Measurements from ENCODE around the gene METAP1D.

The METAP1D gene

DNA sequence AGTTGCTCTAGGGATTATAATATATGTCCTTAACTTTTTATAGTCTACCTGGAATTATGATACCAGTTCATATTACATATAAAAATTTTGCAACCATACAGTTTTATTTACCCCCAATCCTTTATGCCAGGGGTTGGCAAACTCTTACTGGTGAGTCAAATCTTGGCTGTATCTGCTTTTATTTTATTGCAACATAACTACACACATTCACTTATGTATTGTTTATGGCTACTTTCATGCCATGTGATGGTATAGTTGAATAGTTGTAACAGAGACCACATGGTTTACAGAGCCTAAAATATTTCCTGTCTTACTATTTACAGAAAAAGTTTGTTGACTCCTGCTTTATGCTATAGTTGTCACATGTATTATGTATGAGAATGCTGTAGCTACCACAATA is 128.7 kb downstream of the METAP1D start:
- DNase-seq = no peak
- no peak overlapping the region for H3K27ac ChIP-seq
- TF ChIP-seq, protein P1, sequence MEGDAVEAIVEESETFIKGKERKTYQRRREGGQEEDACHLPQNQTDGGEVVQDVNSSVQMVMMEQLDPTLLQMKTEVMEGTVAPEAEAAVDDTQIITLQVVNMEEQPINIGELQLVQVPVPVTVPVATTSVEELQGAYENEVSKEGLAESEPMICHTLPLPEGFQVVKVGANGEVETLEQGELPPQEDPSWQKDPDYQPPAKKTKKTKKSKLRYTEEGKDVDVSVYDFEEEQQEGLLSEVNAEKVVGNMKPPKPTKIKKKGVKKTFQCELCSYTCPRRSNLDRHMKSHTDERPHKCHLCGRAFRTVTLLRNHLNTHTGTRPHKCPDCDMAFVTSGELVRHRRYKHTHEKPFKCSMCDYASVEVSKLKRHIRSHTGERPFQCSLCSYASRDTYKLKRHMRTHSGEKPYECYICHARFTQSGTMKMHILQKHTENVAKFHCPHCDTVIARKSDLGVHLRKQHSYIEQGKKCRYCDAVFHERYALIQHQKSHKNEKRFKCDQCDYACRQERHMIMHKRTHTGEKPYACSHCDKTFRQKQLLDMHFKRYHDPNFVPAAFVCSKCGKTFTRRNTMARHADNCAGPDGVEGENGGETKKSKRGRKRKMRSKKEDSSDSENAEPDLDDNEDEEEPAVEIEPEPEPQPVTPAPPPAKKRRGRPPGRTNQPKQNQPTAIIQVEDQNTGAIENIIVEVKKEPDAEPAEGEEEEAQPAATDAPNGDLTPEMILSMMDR (IDR thresholded peaks at IDR 0.05; ENCODE audit: low read depth, low read length, missing control alignments) = no peak
- no peaks in the 10 kb centered on the region for H3K27me3 ChIP-seq (replicated peaks)
- H3K4me3 ChIP-seq (ENCODE audit: low read depth, low read length) = no peak overlapping the region
- H3K36me3 ChIP-seq (replicated peaks) = no peaks in the 10 kb centered on the region
- in situ Hi-C loops (cut with HindIII; ENCODE audit: low pct_ligation_motif_present, low sequenced_read_pairs) = no loop called here

DNA sequence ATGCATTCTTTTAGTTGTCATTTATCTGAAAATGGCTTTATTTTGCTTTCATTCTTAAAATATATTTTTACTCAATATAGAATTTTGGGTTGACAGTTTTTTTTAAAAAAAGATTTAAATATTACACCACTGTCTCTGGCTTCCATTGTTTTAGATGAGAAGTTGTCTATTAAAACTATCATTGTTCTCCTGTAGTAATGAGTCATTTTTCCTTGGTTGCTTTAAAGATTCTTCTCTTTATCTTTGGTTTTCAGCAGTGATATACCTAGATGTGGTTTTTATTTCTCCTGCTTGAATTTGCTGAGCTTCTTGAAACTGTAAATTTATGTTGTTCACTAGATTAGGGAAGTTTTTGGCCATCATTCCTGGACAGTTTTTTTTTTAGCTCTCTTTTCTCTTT is 129.7 kb downstream of the METAP1D start:
- in situ Hi-C loops (cut with HindIII; ENCODE audit: low pct_ligation_motif_present, low sequenced_read_pairs) = no loop called here
- no peaks in the 10 kb centered on the region for H3K27me3 ChIP-seq (replicated peaks)
- H3K36me3 ChIP-seq (replicated peaks) = no peaks in the 10 kb centered on the region
- TF ChIP-seq, protein P1 (IDR thresholded peaks at IDR 0.05; ENCODE audit: low read depth, low read length, missing control alignments) = no peak
- DNase-seq = no peak
- no peak overlapping the region for H3K27ac ChIP-seq
- H3K4me3 ChIP-seq (ENCODE audit: low read depth, low read length) = no peak overlapping the region
